Neural progenitor cell (in vitro differentiated cells): ENCODE data around the gene TNF.

Experiments
- CTCF ChIP-seq: fragments of 200-600 bp; sonication (generic); IDR thresholded peaks from 2 replicates; pipeline ENCODE4 v1.5.1; 2017; ENCODE audit warnings: antibody characterized with exemption, mild to moderate bottlenecking
- EZH2 ChIP-seq: fragments of 200-600 bp; sonication (generic); IDR thresholded peaks from 2 replicates; pipeline ENCODE4 v1.6.1; 2017; ENCODE audit warnings: antibody characterized with exemption, mild to moderate bottlenecking, moderate library complexity

- TF ChIP-seq EZH2 (no peak), CTCF (no peak)
Measured at GRCh38 chr6:31559606-31559957, 15.8 kb upstream of the TNF start.
